Stimulated activated CD8-positive, alpha-beta memory T cell treated with anti-CD3 and anti-CD28 coated beads, Interleukin-4, amount 100 ng/mL, for 1 hour (primary cell): ENCODE results near the gene ROR2.
A peak's percentile ranks its signal among the peaks of the same experiment; 100 is the strongest.

Experiments
- DNase-seq, 2 donors: peaks; one replicate each; pipeline ENCODE4 v3.0.0-alpha.2; 2020; ENCODE audit warnings: low read depth in 2 of 2, low spot score in 1 of 2

ROR2 gene

DNA sequence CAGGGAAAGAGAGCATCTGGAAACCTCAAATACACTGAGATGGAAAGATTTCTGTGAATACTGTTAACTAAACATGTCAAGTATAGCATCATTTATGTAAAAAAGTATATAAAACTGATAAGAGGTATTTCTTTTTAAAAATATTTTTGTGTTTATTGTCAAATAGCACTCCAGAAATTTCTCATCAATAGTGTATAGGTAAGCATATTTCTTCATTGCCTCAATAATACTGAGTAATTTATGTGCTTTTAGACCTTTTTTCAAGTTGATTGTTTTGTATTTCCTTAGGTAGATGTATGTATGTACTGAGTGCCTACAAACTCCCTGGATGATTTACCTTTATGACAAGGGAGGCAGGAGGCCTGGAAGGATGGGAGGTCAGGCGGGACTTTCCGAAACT lies 196.3 kb downstream of the ROR2 start:
- DNase-seq, result no peak

DNA sequence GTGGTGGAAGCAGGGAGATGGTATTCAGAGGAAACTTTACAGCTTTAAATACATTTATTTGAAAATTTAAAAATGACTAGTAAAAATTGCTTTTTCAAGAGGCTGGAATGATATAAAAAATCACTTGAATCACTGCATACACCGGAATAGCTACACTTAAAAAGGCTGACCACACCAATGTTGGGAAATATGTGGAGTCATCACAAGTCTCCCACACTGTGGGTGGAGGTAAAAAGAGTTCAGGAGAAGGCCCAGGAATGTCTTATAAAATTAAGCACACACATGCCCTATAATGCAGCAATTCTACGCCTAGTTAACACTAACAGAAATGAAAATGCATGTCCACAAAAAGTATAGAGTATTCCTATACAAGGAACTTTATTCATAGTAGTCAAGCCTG lies 198.1 kb downstream of the ROR2 start:
- DNase-seq, result no peak

DNA sequence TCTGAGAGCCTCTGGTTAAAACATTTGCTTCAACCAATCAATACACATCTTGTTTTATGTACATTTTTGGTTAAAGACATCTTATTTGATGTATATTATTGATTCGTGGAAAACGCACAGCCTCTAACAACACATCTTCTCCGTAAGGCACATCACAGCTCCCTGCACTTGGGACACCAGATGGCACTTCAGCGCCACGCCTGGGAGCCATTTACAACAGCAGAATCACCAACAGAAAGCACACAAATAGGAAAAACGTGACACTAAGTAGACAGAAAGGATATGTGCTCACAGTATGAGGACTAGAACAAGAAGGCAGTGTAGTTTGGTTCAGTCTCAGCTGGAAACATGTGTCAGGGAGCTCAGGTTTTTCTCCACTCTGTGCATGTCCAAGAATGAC lies 199.7 kb downstream of the ROR2 start:
- no peak for DNase-seq

DNA sequence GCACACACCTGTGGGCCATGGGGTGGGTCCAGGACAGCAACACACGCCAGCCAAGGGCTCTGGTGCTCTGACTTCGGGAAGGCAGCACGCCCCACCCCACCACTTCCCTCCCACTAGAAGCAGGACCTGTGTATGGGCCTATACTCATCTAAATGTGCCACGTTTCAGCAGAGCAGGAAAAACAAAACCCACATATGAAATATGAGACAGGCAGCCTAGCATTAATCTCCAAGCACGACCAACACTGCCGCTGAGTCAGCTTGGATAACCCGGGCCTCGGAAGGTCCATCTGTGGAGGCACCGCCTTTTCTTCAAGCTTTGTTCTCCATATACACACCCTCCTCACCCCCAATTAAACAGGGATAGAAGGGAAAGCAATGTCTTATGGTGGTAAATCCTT lies 203.1 kb downstream of the ROR2 start:
- no peak for DNase-seq

DNA sequence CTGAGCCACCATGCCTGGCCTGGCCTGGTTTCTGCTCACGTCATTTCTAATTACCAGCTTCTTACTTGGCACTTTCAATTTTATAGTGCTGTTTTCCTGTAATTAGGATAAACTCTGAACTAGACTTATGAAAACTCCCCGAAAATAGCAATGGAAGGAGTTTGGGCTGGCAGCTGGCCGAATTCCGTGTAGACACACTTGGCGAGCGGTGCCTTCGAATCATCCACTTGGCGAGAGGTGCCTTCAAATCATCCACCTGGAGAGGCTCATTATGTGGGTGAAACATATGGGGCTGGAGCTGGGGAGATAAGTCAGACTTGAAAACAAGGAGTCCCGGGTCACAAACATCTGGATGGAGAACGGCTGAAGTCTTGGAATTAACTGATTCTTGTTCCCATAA lies 203.7 kb downstream of the ROR2 start:
- DNase-seq, result no peak

DNA sequence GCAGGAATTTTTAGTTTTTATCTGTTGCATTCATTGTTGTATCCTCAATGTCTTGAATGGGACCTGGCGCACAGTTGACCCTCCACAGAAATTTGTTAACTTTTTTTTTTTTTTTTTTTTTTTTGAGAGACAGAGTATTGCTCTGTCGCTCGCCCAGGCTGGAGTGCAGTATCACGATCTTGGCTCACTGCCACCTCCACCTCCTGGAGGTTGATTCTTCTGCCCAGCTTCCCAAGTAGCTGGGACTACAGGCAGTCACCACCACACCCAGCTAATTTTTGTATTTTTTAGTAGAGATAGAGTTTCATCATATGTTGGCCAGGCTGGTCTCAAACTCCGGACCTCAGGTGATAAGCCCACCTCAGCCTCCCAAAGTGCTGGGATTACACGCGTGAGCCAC lies 205.9 kb downstream of the ROR2 start:
- no peak for DNase-seq

DNA sequence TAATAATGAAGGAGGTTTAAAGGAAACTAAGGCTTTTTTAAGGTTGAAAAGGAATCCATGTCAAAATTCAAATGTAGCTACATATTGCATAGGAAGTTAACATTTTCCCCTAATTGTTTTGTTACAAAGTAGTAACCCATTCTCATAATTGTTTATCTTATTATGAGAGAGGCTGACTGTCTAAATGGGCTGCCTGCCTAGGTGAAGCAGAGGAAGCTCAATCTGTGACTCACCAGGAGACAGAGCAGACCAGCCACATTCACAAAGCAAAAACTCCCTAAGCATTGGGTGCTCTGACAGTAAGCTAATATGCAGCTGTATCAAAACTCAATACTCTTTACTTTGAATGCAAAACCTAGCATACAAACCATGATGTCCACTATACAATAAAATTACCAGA lies 208.5 kb downstream of the ROR2 start:
- no peak for DNase-seq

DNA sequence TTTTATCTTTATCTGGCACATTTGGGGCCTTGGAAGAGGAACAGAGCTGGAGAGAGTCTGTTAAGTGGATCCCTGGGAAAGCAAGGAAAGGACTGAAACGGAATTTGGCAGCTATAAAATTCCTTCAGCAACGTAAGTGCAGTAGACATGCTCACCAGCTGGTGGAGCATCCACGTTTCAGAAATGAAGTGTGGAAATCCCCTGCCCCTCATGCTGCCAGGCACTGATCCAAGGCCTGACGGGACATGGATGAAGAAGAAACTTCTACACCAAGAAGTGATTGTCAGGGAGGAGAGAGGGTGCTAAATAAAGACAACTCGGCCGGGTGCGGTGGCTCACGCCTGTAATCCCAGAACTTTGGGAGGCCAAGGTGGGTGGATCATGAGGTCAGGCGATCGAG lies 209.3 kb downstream of the ROR2 start:
- DNase-seq, result no peak

DNA sequence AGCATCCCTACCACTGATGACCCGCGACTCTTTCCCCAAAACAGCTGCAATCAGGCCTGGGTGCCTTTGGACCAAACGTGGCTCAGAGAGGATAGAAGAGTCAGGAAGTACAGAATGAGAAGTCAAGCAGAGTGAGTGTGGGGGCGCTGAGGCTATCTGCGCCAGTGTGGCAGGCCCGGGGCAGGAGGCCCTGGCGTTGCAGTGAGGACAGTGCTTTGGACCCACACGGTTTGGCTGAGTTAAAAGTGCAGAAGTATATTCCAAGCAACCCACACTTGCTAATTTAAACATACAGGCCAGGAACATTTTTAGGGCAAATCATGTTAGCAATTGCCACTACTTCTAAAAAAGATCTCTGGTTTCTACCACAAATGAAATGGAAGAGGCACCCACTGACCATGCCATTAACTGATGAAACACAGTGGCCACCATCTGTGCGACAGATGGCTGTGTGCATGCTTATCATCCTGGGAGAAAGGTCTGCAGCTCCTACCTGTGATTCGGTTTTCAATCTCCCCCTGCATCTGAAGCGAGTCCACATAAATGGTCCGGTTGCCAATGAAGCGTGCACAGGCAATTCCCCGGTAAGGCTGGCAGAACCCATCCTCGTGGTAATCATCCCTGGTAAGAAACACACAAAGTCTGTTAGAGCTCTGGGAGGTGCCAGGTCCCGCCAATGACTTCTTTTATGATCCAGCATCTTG lies 213.0 kb downstream of the ROR2 start:
- DNase-seq, result no peak

DNA sequence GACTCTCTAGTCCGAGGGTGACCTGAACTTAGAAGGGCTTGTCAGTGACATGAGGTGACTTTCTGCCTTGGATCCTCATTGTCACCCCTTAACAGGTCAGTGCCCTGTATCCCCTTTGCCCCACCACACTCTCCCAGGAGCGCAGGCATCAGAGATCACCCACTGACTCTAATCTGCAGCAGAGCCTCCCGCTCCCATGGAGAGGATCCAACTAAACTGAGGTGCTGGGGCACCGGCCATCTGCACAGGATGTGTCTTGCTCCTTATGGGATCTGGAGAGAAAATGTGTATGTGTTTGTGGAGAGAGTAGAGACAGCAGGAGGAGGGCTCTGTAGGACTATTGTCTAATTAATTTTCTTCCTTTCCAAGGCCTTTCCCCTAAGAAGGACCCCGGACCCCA lies 213.7 kb downstream of the ROR2 start:
- DNase-seq, result no peak

DNA sequence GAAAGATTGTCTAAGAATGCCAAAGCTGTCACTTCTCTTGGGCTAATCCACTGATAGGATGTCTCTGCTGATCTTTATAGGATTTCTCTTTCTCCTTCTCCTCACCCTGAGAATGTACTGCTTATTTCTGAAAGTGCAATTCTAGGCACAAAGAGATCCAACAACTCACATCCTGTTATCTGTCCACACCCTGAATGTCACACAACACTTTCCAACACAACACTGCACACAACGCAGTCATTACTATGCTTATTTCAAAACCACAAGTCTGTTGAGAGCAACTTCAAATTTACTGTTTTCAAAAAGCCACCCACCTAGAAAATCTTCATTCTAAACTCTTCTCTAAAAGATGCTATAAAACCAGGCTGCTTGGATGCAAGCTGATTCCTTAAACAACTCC lies 215.0 kb downstream of the ROR2 start:
- DNase-seq, result no peak

DNA sequence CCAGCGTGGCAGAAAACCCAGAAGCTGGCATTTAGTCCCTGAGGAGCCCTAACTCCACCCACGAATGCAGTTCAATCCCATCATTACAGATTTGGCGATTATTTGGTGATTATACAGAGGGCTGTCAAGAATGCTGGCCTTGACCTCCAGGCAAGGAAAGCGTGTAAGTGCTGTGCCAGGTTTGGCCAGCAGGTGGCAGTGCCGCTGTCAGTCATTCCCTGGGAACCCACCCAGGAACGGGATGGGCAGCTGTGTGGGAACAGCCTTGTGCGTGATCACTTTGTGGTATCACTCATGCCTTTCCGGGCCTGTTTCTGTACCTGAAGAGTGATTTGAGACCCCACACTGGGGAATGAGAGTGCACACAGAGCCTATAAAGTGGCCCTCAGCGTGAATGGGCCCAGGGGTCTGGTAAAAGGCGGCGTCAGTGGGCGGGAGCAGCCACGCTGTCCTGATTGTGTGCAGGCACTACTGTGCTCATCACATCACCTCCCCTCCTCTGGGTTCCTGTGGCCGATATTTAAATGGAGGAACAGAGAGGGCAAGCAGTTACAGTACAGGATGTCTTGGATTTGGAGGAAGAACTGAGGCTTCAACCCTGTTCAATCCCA lies 215.6 kb downstream of the ROR2 start:
- DNase-seq, result peak; percentile 20 to 26

DNA sequence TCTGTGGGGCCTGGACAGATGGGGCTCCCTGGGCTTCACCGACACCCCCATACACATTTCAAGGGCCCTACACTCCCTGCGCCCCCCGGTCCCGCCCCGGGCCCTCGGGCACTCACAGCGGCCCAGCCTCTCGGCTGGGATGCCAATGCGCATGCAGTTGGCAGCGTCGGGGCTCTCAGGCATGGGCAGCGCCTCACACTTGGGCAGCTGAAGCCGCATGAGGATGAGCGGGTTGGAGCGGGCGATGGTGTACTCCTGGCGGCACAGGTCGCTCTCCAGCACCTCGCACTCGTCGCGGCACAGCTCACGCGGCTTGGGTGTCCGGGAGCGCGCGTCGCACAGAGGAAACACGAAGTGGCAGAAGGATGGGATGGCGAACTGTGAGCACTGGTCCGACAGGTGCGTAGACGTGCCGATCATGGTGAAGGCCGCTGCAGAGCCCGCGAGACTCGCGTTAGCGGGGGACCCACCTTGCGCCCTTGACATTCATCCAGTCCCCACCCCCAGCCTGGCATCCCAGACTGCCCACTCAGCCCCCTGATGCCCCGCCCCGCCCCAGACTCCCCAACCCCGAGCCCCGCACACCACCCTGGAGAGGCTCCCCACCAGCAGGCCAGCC lies 216.9 kb downstream of the ROR2 start:
- no peak for DNase-seq

DNA sequence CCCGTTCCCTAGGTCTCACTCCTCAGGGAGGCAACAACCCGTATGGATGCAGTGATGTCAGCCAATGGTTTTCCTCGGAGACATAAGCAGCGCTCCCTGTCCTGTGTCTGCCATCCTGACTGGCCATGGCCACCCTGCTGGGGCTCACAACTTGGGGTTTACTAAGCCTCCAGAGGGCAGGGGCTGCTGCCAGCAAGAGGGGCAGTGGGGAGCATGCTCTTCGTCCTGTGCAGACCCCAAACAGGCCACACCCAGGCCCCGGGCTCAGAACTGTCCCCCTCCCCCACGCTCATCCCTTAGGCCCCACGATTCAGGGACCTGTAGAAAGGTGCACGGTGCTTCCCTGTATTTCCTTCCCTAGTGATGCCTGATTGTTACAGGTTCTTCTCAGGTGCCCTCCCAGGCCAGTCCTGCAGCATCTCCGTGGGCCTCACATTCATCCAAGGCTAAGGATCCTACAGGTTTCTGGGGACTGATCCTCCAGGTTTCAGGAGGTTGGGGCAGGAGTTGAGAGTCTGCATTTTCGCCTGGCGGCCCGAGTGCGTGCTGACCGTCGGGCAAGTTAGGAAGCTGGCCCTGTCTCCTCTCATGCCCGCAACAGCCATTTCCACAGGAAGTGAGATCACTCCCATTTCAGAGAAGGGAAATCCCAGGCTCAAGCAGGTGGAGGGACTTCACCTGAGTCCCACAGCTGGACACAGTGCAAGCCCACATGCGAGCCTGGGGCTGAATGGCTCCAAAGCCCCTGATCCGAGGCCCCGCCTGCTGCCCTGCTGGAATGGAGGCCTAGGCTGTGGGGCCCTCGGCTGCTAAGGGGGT lies 217.6 kb downstream of the ROR2 start:
- DNase-seq, result no peak

DNA sequence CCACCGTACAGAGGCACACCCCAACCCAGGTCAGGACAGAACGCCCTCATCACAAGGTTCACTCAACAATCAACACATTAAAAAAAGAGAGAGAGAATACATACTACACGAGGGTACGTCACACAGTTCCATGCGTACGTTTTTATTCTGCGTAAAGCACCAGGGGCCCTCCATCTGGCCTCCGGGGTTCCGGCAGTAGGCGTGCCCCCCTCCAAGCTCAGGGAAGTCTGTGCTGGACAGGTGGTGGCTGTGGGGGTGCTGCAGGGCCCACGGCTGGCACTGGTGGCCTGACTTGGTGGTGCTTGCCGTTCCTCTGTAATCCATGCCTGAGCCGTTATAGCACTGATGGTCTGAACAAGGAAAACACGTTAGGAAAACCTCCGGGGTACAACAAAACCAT lies 219.2 kb downstream of the ROR2 start:
- no peak for DNase-seq

DNA sequence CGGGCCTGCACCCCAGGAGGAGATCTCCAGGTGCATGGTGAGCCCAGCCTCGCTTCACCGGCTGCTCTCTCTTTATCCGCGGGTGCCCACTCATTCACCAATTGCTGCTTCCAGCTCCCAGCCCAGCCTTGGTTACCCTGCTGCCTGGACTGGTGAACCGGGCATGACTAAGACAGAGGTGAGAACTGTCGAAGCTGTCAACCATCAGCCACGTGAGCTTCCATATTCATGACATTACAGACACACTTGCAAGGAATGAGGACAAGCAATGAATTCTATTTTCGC lies 220.5 kb downstream of the ROR2 start:
- no peak for DNase-seq

DNA sequence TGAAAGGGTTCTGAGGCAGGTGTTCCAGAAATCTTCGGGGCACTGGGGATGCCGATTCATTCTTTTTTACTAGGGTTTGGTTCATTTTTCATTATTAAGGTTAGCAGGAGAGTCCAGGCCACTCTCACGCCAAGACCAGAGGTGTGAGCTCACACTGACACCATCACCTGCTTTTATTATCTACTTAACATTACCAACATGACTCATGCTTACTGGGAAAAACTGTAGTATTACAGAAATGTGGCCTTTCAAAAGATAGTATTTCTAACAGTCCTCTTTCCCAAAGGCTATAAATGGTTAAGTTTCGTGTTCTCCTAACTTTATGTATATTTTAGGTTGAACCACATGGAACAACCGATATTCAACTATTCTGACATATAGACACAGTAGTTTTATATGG lies 222.1 kb downstream of the ROR2 start:
- no peak for DNase-seq

DNA sequence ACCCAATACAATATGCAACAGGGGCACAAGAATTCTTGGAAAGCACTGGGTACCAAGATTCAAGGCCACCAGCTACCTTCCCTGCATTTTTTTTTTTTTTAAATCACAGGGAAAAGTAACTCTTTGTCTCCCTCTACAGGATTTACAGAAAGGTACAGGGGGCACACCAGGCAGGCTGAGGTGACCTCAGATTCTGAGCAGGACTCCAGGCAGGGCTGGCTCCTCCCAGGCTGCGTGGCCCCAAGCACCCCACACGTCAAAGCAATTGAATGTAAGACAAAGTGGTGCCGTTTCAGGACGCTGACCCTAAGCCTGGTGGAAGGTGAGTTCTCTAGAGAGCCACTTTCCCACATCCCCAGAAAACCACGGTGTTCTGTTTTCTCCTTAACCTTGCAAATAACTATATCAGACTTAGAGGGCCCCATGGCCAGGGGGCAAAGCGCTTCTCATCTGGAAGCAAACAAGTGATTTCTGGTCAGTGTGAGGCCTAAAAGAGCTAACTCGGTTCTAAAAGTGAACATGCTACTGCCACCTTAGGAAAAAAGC lies 222.6 kb downstream of the ROR2 start:
- DNase-seq, result no peak

DNA sequence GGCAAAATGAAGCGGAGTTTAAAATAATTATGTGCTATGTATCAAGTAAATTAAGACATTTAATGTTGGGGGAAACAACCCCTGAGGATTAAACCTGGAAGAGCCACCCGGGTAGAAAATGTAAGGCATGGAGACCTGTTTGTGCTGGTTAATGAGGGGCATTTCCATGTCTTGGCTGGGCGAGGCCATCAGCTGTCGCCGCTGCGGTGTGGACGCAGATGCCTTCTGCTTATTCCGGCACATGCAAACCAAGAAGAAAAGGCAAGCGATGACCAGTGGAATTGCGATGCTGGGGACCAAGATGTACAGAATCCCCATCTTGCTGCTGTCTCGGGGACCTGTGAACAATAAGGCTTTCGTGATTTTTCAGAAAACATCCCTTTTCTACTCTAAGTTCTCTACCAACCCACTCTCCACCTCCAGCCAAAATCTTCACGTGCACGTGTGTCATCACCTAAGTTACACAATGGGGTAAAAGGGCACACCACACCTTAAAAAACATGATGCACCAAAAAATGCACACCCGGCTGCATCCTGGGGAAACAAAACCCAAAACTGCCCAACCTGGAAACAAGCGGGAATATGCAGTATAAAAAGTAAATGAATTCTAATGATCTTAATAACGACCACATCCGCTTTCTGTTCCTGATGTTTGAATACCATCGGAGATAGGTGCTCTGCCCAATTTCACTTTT lies 223.5 kb downstream of the ROR2 start:
- no peak for DNase-seq

DNA sequence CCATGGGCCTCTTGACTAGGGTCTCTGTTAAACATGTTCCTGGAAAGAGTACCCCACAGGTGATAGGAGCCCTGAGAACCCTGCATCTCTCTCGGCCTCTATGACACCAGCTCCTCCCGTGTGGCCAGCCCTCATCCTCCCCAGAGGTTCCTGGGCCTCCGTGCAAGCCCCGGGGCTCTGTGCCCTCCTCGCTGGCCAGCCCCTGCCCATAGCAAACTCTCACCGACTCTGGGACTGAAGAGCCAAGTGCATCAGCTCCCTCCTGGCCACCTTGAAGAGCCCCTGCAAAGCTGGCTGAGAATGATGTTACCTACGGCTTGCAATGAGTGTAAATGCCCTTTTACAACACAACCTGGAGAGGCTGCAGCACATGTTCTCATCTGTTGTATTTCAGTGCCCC lies 224.4 kb downstream of the ROR2 start:
- no peak for DNase-seq
